K562 (cell line): ENCODE measurements around the gene TRERF1. TPM values are rescaled to one million over a fixed set of nuclear protein-coding genes. Genes with fewer than 3 reads are reported as not detected.
A peak's percentile ranks its signal among the peaks of the same experiment; 100 is the strongest.

Source experiments
- ATAC-seq: fragments of 200-7000 bp; cut with Tn5 transposase; 3 replicates; pipeline ENCODE4 v1.9.1; 2020; ENCODE audit warnings: moderate library complexity
- BruUV-seq: library from RNA; stranded (reverse); fragments of 400-500 nt; replicated peaks from 2 replicates; lab custom pipeline; 2021; lab: Mats Ljungman, UMichigan
- CTCF ChIA-PET: fragments of 300-600 bp; formaldehyde crosslinking; extraction: SDS; loops from one replicate; lab custom pipeline; 2021; ENCODE audit warnings: low intra/inter-chr PET ratio; lab: Yijun Ruan, JAX
- POLR2A ChIA-PET: fragments of 300-600, 350-650 bp; sonication (Branson Sonifier 250); formaldehyde crosslinking; extraction: SDS; loops from one replicate; lab custom pipeline; 2021; ENCODE audit warnings: antibody characterized with exemption, inconsistent platforms; lab: Yijun Ruan, JAX
- DNase-seq, 4 experiments: peaks; one replicate each; pipeline versions ENCODE4 v3.0.0 to v3.0.0-alpha.2; 2011 to 2018; ENCODE audit warnings: low spot score in 3 of 4, mixed read lengths in 3 of 4; ENCODE audit errors: extremely low read depth in 1 of 4
- FAIRE-seq: peaks from 2 replicates; lab custom pipeline; 2011; peaks lifted over from hg19 to GRCh38; lab: Jason Lieb, UNC
- H2AFZ ChIP-seq: 2 replicates; pipeline ENCODE4 v1.6.0; 2011; ENCODE audit warnings: low read depth, low read length, control low read depth, inconsistent platforms
- H3K27ac ChIP-seq: fragments of 200-600 bp; 3 replicates; pipeline ENCODE4 v1.8.0; 2011; ENCODE audit warnings: low read depth, mild to moderate bottlenecking, control low read depth, inconsistent platforms, low read length, moderate library complexity, mixed read lengths; ENCODE audit errors: extremely low read depth
- H3K27me3 ChIP-seq, 2 experiments: fragments of 300-600 bp in 1 of 2; 2 replicates in 1 of 2; 3 replicates in 1 of 2; pipeline versions ENCODE4 v1.6.0 to v1.8.0; 2011; ENCODE audit warnings: inconsistent platforms in 2 of 2, low read length in 2 of 2, mild to moderate bottlenecking in 1 of 2, mixed read lengths in 1 of 2, moderate library complexity in 1 of 2; ENCODE audit not compliant: control insufficient read depth in 2 of 2, insufficient read depth in 2 of 2
- H3K36me3 ChIP-seq: fragments of 300-600 bp; 3 replicates; pipeline ENCODE4 v1.8.0; 2011; ENCODE audit warnings: mild to moderate bottlenecking, low read length, inconsistent platforms; ENCODE audit not compliant: control insufficient read depth, insufficient read depth
- H3K4me1 ChIP-seq, 2 experiments: fragments of 200-600 bp in 1 of 2; replicated peaks in 1 of 2; 2 replicates in 1 of 2; 3 replicates in 1 of 2; pipeline versions ENCODE4 v1.5.1 to v1.8.0; 2011; ENCODE audit warnings: inconsistent platforms in 2 of 2, low read length in 2 of 2, mild to moderate bottlenecking in 1 of 2, mixed read lengths in 1 of 2, moderate library complexity in 1 of 2; ENCODE audit not compliant: control insufficient read depth in 2 of 2, insufficient read depth in 2 of 2
- H3K4me2 ChIP-seq: 2 replicates; pipeline ENCODE4 v1.6.1; 2011; ENCODE audit warnings: low read length, control low read depth, inconsistent platforms, mixed read lengths; ENCODE audit not compliant: insufficient read depth
- H3K4me3 ChIP-seq: fragments of 200-600 bp; sonication (generic), shearing (Covaris generic); 2 replicates; pipeline ENCODE4 v1.5.1; 2016; ENCODE audit warnings: control low read depth, inconsistent platforms
- H3K79me2 ChIP-seq: fragments of 200-600 bp; 3 replicates; pipeline ENCODE4 v1.8.0; 2011; ENCODE audit warnings: low read length, inconsistent platforms; ENCODE audit not compliant: control insufficient read depth, insufficient read depth
- H3K9ac ChIP-seq, 2 experiments: 2 replicates each; pipeline versions ENCODE4 v1.6.0 to v1.6.1; 2011; ENCODE audit warnings: low read depth in 2 of 2, low read length in 2 of 2, control low read depth in 1 of 2, inconsistent platforms in 1 of 2, mild to moderate bottlenecking in 1 of 2, mixed read lengths in 1 of 2; ENCODE audit not compliant: insufficient read depth in 1 of 2
- H3K9me1 ChIP-seq: one replicate; pipeline ENCODE4 v1.6.0; 2011; ENCODE audit warnings: inconsistent platforms, mild to moderate bottlenecking, low read length, moderate library complexity; ENCODE audit not compliant: control insufficient read depth, insufficient read depth
- H3K9me3 ChIP-seq: replicated peaks from 2 replicates; pipeline ENCODE4 v1.5.1; 2011; ENCODE audit warnings: low read depth, low read length, inconsistent platforms; ENCODE audit not compliant: control insufficient read depth, insufficient read depth
- H4K20me1 ChIP-seq: replicated peaks from 2 replicates; pipeline ENCODE4 v1.6.1; 2011; ENCODE audit warnings: low read length, inconsistent platforms, mixed read lengths; ENCODE audit not compliant: control insufficient read depth, insufficient read depth
- ATF1 ChIP-seq, 2 experiments: fragments of 450-650 bp in 1 of 2; IDR thresholded peaks; 2 replicates each; pipeline ENCODE4 v1.6.1; 2016; ENCODE audit warnings: missing compliant biosample characterization in 1 of 2, missing genetic modification characterization in 1 of 2
- CBX1 ChIP-seq: sonication (generic); IDR thresholded peaks from 2 replicates; pipeline ENCODE4 v1.6.1; 2016; ENCODE audit warnings: antibody characterized with exemption, low read depth, mild to moderate bottlenecking
- MBD2 ChIP-seq: sonication (generic); IDR thresholded peaks from 2 replicates; pipeline ENCODE4 v1.6.1; 2016; ENCODE audit warnings: low read depth, borderline replicate concordance
- TOE1 ChIP-seq, 2 experiments: fragments of 450-650 bp in 1 of 2; sonication (generic) in 1 of 2; formaldehyde crosslinking in 1 of 2; IDR thresholded peaks; 2 replicates each; pipeline versions ENCODE4 v1.7.1 to v1.8.0; 2016 to 2022; ENCODE audit warnings: borderline replicate concordance in 2 of 2, mild to moderate bottlenecking in 2 of 2, antibody characterized with exemption in 1 of 2, inconsistent platforms in 1 of 2, low read depth in 1 of 2, missing genetic modification reagents in 1 of 2, moderate library complexity in 1 of 2
- ZNF263 ChIP-seq: sonication (generic); formaldehyde crosslinking; IDR thresholded peaks from 2 replicates; pipeline ENCODE4 v1.8.0; 2022; ENCODE audit warnings: mild to moderate bottlenecking, missing genetic modification reagents, borderline replicate concordance
- WGBS: fragments of 100-300 bp; shearing (Covaris generic); methylation state at CpG from one replicate; pipeline ENCODE4 v1.1.6; 2016; ENCODE audit warnings: low coverage, mixed read lengths; ENCODE audit not compliant: insufficient coverage; ENCODE audit errors: missing lambda C conversion rate; 5-methylcytosine and 5-hydroxymethylcytosine counted together
- in situ Hi-C: fragments of 300-500 bp; cut with MboI; formaldehyde crosslinking; loops from 4 replicates; pipeline ENCODE4 v1.15.0; 2018; ENCODE audit warnings: inconsistent platforms, mixed read lengths
- intact Hi-C: fragments of 100-400 bp; cut with micrococcal nuclease; formaldehyde crosslinking; loops from 2 replicates; pipeline ENCODE4 v1.14.2; 2022
- polyA plus RNA-seq, 8 experiments: library from polyadenylated mRNA; depleted of rRNA in 4 of 8; stranded (reverse) in 5 of 8; unstranded in 3 of 8; fragments of >200 nt; fragmentation: Nextera tagmentation in 2 of 8; fragmentation: Illumina TruSeq in 1 of 8; extraction: Ambion mirVana in 2 of 8; extraction: Trizol in 1 of 8; gene quantifications; 2 replicates each; pipeline versions ENCODE4 v1.2.1 to v1.2.3, GENCODE V29; 2011 to 2014; ENCODE audit warnings: inconsistent platforms in 1 of 8, missing spikeins in 1 of 8
- total RNA-seq, 7 experiments: library from RNA; depleted of rRNA in 6 of 7; stranded (reverse); fragments of >200 nt in 6 of 7; fragmentation: Illumina TruSeq in 2 of 7; extraction: Trizol in 2 of 7; gene quantifications; 2 replicates each; pipeline versions ENCODE4 v1.2.1 to v1.2.3, GENCODE V29; 2011 to 2021; ENCODE audit warnings: low replicate concordance in 1 of 7

TRERF1 gene
- total and polyA plus RNA-seq, 9 of the 15 experiments (the other 6 are each of a cell fraction or from before 2014, with no cell fraction given): 0.04 to 0.20 (median 0.07) TPM; not detected in 3

DNA sequence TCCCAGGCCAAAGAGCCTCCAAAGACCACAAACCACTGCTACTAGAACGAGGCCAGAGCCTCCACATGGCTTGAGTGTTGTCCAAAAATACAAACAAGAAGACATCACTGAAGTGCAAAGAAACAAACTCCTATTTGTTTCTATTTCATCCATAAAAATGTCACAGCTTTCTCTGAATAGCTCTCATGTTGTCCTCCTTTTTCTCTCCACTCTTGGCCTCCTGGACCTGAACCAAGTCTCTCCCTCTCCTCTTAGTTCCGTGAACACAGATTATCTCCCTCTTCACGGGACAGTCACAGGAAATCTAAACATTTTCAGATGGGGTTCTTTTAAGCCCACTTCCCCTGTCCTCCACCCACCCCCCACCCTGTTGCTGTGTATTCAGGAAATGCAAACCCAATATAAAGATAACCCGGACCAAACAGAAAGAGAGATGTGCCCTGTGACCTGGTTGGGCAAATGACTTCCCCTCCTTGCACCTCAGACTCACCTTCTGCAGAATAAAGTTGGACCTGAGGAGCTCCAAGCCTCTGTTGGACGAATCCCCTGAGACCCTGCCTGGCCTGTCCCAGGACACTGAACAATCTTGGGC, 158.2 kb downstream of the TRERF1 start:
- in situ Hi-C loops (no loop called here), intact Hi-C loops (no loop called here)
- no peak for DNase-seq
- POLR2A ChIA-PET: no interaction called here
- Histone ChIP-seq H3K9me3 (no peaks in the 10 kb centered on the region), H3K27me3 (peaks cover 39 to 48% of the 10 kb centered on the region in 2 experiments), H3K79me2 (no peaks in the 10 kb centered on the region), H3K27ac (no peak overlapping the region), H3K9me1 (no peaks in the 10 kb centered on the region), H3K36me3 (no peaks in the 10 kb centered on the region), H3K4me3 (no peak overlapping the region), H4K20me1 (no peaks in the 10 kb centered on the region), H3K4me1 (no peaks in the 10 kb centered on the region), H2AFZ (no peak overlapping the region), H3K9ac (no peak overlapping the region)
- 0% methylated on average over 5 of the region's 5 CpGs for WGBS
- CTCF ChIA-PET: no interaction called here
- no TSS peak for BruUV-seq
- ATAC-seq: no peak
- FAIRE-seq: no peak
- TF ChIP-seq MBD2 (no peak), ATF1 (CRISPR knock-in tag; IDR thresholded peaks at IDR 0.05) (no peak), ATF1 (tag; IDR thresholded peaks at IDR 0.05) (no peak)
- TF ChIP-seq, all 486 proteins: peak for 0
- no peak overlapping the region for H3K4me2 ChIP-seq

GRCh38 chr6:42292004-42292740, 159.6 kb downstream of the TRERF1 start:
- Histone ChIP-seq H3K4me2 (no peak overlapping the region), H3K36me3 (no peaks in the 10 kb centered on the region), H3K27me3 (peaks cover 52% of the 10 kb centered on the region in 2 experiments), H3K9me1 (no peaks in the 10 kb centered on the region), H4K20me1 (no peaks in the 10 kb centered on the region), H3K79me2 (no peaks in the 10 kb centered on the region), H2AFZ (no peak overlapping the region), H3K4me1 (no peaks in the 10 kb centered on the region), H3K9ac (no peak overlapping the region), H3K9me3 (no peaks in the 10 kb centered on the region), H3K27ac (no peak overlapping the region), H3K4me3 (no peak overlapping the region)
- ATAC-seq: no peak
- 7% methylated on average over 9 of the region's 9 CpGs for WGBS
- BruUV-seq: no TSS peak
- no peak for FAIRE-seq
- CTCF ChIA-PET: no interaction called here
- in situ Hi-C loops (no loop called here), intact Hi-C loops (no loop called here)
- DNase-seq: no peak
- TF ChIP-seq CBX1: no peak
- TF ChIP-seq TOE1 (IDR thresholded peaks at IDR 0.05; ENCODE audit: borderline replicate concordance): no peak
- no peak for TF ChIP-seq TOE1 (CRISPR knock-in tag; IDR thresholded peaks at IDR 0.05; ENCODE audit: borderline replicate concordance, low read depth)
- peak; percentile 87 for TF ChIP-seq ZNF263 (CRISPR knock-in tag)
- POLR2A ChIA-PET: no interaction called here
